ENCODE results near the gene TSEN34.

The TSEN34 gene

DNA sequence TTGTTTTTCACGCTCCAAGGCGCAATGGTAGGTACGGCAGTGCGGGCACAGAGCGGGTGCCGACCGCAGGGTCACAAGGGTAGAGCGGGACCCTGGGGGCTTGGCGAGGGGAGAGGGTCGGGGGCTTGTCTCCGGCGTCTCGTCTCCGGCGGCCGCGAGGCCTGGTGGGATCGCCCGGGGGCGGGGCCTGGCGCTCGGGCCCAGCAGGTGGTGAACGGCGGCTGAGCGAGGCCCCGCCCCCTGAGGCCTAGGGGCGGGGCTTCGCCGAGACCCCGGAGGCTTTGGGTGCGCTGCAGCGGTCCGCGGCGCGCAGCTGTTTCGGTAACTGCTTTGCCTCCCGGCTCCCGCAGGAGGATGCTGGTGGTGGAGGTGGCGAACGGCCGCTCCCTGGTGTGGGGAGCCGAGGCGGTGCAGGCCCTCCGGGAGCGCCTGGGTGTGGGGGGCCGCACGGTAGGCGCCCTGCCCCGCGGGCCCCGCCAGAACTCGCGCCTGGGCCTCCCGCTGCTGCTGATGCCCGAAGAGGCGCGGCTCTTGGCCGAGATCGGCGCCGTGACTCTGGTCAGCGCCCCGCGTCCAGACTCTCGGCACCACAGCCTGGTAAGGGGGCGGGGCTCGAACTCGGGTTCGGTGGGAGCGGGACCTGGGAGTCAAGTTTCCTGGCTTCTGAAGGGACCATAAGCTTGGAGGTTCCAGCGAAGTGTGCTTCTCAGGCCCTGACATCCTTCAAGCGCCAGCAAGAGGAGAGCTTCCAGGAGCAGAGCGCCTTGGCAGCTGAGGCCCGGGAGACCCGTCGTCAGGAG lies at the start of gene TSEN34:
Gene TSEN34, plus strand, starts transcription at position 298 of the 800 bp plus-strand sequence. Its CDS starts 57 bp downstream, at position 355.
- DNase-seq: peak; percentile 89

GRCh38 chr19:54141356-54141755 lies 49.8 kb upstream of the TSEN34 start:
- no peak for DNase-seq

DNA sequence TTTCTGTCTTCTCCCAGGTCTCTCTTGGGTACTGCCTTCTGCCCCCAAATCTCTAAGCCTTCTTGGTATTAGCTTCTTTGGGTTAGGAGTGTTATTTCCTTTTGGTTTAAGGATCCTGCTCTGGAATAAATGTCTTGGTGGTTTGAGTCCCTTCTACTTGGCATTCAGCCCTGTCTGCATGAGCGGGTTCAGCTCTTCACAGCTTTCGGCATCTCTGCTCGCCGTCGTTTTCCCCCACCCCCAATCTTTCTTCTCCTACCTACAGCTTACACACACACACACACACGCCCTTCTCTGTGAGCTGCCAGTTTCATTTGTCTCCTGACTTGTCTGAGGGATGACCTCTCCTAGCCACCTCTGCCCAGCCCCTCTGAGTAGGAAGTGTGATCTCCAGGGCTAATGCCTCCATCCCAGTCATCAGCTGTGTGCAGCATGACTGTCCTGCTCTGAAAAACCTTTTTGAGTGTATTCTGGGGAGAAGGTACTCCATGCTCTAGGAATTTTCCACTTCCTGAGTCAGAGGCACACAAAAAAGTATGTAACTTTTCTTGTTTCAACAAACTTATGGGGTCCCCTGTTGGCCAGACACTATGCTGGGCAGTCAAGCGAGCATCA lies 48.8 kb upstream of the TSEN34 start:
- DNase-seq: no peak

GRCh38 chr19:54145541-54146158 lies 45.5 kb upstream of the TSEN34 start:
- DNase-seq: no peak

- DNase-seq: no peak
These were observed 43.4 kb upstream of the TSEN34 start for GRCh38 chr19:54147676-54148075.

GRCh38 chr19:54148158-54148557 lies 43.0 kb upstream of the TSEN34 start:
- DNase-seq: no peak

DNA sequence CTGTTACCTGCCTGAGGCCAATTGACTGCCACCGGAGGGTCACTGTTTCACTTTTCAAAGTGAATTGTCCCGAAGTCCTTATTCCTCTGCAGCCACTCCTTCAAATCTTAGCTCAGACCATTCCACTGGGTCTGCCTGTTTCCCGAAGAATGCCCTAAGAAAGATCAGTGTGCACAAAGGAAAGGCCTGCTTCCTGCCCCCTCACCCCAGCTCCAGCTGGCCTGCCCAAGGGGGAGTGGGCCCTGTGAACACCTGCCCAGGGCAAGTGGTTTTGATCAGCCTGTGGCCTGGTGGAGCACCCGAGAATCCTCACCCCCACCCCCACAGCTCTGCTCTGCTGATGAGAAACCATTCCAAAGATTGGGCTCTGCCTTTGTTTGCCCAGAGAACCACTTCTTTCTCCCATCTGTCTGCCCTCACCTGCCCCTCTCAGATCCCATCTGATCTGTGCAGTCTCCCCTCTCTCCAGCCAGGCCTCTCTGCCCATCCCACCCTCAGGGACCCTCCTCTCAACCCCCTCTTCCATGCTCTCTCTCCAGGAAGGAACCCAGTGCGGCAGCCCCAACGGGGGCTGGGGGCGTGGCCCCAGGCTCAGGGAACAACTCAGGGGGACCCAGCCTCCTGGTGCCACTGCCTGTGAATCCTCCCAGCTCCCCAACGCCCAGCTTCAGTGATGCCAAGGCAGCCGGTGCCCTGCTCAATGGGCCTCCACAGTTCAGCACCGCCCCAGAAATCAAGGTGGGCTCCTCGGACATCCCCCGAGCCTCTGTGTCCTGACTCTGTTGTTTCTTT lies 41.9 kb upstream of the TSEN34 start:
- no peak for DNase-seq

GRCh38 chr19:54151362-54152035 lies 39.6 kb upstream of the TSEN34 start:
- DNase-seq: no peak

- no peak for DNase-seq
These were observed 38.8 kb upstream of the TSEN34 start for GRCh38 chr19:54152267-54152666.

DNA sequence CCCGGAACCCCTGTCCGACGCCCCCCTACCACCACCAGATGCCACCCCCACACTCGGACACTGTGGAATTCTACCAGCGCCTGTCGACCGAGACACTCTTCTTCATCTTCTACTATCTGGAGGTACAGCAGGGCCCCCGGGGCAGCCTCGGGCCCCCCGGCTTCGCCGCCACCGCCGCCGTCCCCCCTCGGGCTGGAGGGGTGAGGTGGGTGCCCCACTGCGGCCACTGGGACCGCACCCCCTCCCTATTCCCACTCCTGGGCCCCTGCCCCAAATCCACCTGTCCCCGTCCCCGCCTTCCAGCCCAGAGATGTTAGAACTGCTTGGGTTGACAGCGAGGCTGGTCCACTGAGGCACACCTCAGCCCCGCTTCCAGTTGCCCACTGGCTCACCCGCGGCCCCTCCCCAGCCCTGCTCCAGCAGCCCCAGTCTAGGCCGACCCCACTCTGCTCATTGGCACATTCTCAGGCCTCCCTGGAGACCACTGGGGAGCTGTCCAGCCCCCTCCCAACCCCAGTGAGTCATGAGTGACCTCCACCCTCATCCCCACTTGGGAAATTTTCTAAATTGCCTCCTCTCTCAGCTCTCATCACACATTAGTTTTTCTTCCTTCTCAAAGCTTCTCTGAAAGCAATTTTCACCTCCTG lies 38.1 kb upstream of the TSEN34 start:
- no peak for DNase-seq

- DNase-seq: no peak
These were observed 37.3 kb upstream of the TSEN34 start for GRCh38 chr19:54153731-54154326.

GRCh38 chr19:54154603-54155345 lies 36.3 kb upstream of the TSEN34 start:
- DNase-seq: no peak

- DNase-seq: no peak
These were observed 35.4 kb upstream of the TSEN34 start for GRCh38 chr19:54155694-54156093.

DNA sequence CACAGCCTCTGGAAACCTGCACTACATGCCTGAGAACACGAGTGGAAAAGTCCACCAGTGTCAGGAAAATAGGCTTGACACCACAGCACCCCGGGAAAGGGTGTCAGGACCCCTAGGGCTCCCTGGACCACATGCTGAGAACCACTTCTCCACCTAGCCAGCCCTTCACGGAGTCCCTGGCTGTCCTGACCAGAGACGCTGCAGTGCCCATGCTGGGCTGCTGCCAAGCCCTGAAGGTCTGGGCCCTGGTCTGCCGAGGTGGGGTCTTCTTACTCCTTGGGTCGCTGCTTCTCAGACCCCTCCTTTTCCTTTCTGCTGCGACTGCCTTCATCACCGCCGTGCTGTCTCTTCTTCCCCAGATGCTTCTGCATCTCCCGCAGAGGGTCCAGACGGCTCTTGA lies 34.6 kb upstream of the TSEN34 start:
- no peak for DNase-seq

GRCh38 chr19:54156953-54157352 lies 34.2 kb upstream of the TSEN34 start:
- DNase-seq: no peak

DNA sequence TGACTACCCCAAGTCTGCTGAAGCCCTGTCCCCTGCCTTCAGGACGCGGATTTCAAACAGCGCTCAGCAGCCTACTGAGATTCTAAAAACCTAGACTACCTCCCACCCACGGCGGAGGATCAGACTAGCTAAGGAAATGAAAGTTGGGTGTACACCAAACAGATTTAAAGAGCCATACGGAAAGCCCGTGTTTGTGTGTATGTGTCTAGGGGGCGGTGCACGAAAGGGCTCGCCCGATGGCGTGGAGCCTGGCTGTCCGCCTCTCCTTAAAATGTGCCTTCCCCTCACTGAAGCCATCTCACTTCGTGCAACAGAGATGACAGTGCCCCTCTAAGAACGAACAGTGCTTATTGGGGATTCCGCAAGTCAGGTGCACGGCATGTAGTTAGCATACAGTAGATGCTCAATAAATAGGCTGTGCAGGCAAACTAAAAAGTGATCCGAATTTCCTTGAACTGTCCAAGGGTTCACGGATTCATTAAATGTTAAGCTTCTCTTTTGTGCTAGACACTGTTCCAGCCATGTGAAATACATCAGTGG lies 32.2 kb upstream of the TSEN34 start:
- no peak for DNase-seq

DNA sequence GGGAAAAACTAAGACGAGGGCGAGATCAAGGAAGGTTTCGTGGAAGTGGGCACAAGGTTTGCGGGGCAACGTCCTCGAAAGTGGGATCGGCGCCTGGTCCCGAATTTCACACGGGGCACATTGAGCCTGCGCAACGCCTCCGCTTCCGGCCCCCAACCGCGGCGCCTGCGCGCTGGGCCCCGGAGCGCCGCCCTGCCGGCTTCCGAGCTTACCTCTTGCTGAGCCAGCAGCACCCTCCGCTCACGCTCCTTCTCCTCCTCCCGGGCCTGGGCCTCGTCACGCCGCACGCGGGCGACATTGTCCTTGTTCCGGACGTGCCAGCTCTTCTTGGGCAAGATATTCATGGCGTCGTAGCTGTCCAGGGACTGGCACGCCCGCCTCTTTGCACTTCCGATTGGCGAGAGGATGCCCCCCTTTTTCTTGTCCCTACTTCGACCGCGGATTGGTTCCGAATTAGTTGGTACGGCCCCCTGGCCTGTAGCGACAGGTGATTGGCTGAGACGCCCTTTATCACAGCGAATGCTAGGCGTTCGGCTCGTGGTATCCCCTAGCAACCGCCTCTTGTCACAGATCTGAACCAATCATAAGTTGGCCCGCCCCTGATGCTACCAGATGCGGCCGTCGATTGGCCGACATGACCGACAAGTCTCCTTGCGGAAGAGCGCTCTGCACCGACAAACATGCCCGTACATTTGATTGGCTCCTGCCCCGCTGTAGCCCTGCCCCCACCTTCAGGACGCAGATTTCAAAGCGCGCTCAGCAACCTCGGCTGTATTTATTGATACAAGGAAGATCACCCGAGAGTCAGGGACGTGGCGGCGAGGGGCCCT lies 31.5 kb upstream of the TSEN34 start, which contains the start of gene LENG1:
Gene LENG1, minus strand, starts transcription at position 370 of the 830 bp plus-strand sequence. Its CDS starts 26 bp downstream, at position 344.
- peak; percentile 100 for DNase-seq

- DNase-seq: peak; percentile 39
These were observed 30.8 kb upstream of the TSEN34 start for GRCh38 chr19:54160182-54160811.

DNA sequence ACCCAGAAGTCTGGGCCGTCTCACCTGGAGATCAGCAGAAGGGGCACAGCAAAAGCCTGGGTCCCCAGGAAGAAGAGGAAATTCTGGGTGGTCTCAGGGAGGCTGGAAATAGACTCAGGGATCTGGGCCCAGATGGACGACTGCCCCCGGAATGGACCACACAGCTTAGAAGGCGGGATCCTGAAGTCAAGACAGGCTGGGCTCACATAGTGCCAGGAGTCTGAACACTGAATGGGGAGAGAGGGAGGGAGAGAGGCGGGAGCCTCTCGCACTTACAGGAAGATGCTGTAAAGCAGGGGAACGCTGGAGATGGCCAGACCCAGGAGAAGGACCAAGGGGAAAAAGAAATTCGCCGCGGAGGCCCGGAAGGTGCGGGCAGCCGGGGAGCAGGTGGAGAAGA lies 30.3 kb upstream of the TSEN34 start:
- no peak for DNase-seq

All from NCI-H1105 treated with DMSO at 0.1 percent for 48 hours (cell line).